ENCODE data around the gene RPS18. TPM values are rescaled to one million over a fixed set of nuclear protein-coding genes. Genes with fewer than 3 reads are reported as not detected.

Gene RPS18
- total RNA-seq, 1 donor from 2014 or later, result 3,296 TPM

GRCh38 chr6:33321227-33321626 lies 49.4 kb downstream of the RPS18 start:
- Histone ChIP-seq H3K4me3 (peak overlapping the region in 1 of 2 donors; percentile 92), H3K4me1 (peaks cover 59% of the 10 kb centered on the region), H3K36me3 (peaks cover 0 to 25% of the 10 kb centered on the region in 2 donors), H3K27me3 (no peaks in the 10 kb centered on the region), H3K27ac (peak overlapping the region; percentile 90), H3K9me3 (no peaks in the 10 kb centered on the region)
- TF ChIP-seq POLR2AphosphoS5 (IDR thresholded peaks at IDR 0.05; ENCODE audit: insufficient read depth in 1 of 2, low read depth in 1 of 2) (no peak), POLR2A (IDR thresholded peaks at IDR 0.05) (no peak)
- TF ChIP-seq, protein P1, sequence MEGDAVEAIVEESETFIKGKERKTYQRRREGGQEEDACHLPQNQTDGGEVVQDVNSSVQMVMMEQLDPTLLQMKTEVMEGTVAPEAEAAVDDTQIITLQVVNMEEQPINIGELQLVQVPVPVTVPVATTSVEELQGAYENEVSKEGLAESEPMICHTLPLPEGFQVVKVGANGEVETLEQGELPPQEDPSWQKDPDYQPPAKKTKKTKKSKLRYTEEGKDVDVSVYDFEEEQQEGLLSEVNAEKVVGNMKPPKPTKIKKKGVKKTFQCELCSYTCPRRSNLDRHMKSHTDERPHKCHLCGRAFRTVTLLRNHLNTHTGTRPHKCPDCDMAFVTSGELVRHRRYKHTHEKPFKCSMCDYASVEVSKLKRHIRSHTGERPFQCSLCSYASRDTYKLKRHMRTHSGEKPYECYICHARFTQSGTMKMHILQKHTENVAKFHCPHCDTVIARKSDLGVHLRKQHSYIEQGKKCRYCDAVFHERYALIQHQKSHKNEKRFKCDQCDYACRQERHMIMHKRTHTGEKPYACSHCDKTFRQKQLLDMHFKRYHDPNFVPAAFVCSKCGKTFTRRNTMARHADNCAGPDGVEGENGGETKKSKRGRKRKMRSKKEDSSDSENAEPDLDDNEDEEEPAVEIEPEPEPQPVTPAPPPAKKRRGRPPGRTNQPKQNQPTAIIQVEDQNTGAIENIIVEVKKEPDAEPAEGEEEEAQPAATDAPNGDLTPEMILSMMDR (IDR thresholded peaks at IDR 0.05), result no peak
- no peak for DNase-seq (ENCODE audit: extremely low spot score in 2 of 2)
- intact Hi-C loops (cut with DNase I), result no loop called here

GRCh38 chr6:33323623-33323948 lies 51.7 kb downstream of the RPS18 start:
- TF ChIP-seq, protein P1 (IDR thresholded peaks at IDR 0.05), result no peak
- no peak for TF ChIP-seq POLR2A (IDR thresholded peaks at IDR 0.05)
- no peak for TF ChIP-seq POLR2AphosphoS5 (IDR thresholded peaks at IDR 0.05; ENCODE audit: insufficient read depth in 1 of 2, low read depth in 1 of 2)
- intact Hi-C loops (cut with DNase I), result no loop called here
- H3K4me3 ChIP-seq, result peak overlapping the region; percentile 72 to 92

GRCh38 chr6:33324125-33324524 lies 52.2 kb downstream of the RPS18 start:
- H3K27me3 ChIP-seq, result no peaks in the 10 kb centered on the region
- peak overlapping the region; percentile 90 for H3K27ac ChIP-seq
- H3K9me3 ChIP-seq, result no peaks in the 10 kb centered on the region
- H3K36me3 ChIP-seq, result peaks cover 0 to 20% of the 10 kb centered on the region in 2 donors
- H3K4me1 ChIP-seq, result peaks cover 40% of the 10 kb centered on the region
- peak overlapping the region in 1 of 2 donors; percentile 92 for H3K4me3 ChIP-seq
- intact Hi-C loops (cut with DNase I), result no loop called here
- no peak for DNase-seq (ENCODE audit: extremely low spot score in 2 of 2)
- TF ChIP-seq POLR2AphosphoS5 (IDR thresholded peaks at IDR 0.05; ENCODE audit: insufficient read depth in 1 of 2, low read depth in 1 of 2), result no peak
- TF ChIP-seq POLR2A (IDR thresholded peaks at IDR 0.05), result no peak
- TF ChIP-seq, protein P1 (IDR thresholded peaks at IDR 0.05), result no peak

More at GRCh38 chr6:33323623-33323948, 51.7 kb downstream of the RPS18 start:
- Histone ChIP-seq H3K36me3 (peaks cover 0 to 25% of the 10 kb centered on the region in 2 donors), H3K27me3 (no peaks in the 10 kb centered on the region), H3K9me3 (no peaks in the 10 kb centered on the region), H3K4me1 (peaks cover 44% of the 10 kb centered on the region), H3K27ac (peak overlapping the region; percentile 90)
- no peak for DNase-seq (ENCODE audit: extremely low spot score in 2 of 2)

Small RNAs within 50 kb of the gene (microRNA-seq; reads per million reads assigned to microRNA genes)
- gene MIR6834 (ENCODE audit: borderline number of aligned reads, borderline replicate concordance) (not detected), gene MIR6873 (ENCODE audit: borderline number of aligned reads, borderline replicate concordance) (not detected)

Other genes starting within 250 kb of the RPS18 start
- gene HLA-DPA1, start 198.4 kb upstream of the RPS18 start, total RNA-seq, result 82.3 TPM
- 94.8 TPM for gene HLA-DPB1, start 196.1 kb upstream of the RPS18 start, total RNA-seq
- 0.25 TPM for gene COL11A2, start 79.6 kb upstream of the RPS18 start, total RNA-seq
- 28.0 TPM for gene RXRB, start 71.4 kb upstream of the RPS18 start, total RNA-seq
- 36.3 TPM for gene SLC39A7, start 71.2 kb upstream of the RPS18 start, total RNA-seq
- gene HSD17B8, start 67.4 kb upstream of the RPS18 start, total RNA-seq, result 17.7 TPM
- 32.7 TPM for gene RING1, start 63.6 kb upstream of the RPS18 start, total RNA-seq
- gene VPS52, start 199 bp upstream of the RPS18 start, total RNA-seq, result 42.2 TPM
- gene B3GALT4, start 5.0 kb downstream of the RPS18 start, total RNA-seq, result 14.0 TPM
- 36.3 TPM for gene WDR46, start 17.2 kb downstream of the RPS18 start, total RNA-seq
- gene PFDN6, start 17.5 kb downstream of the RPS18 start, total RNA-seq, result 9.1 TPM
- gene RGL2, start 26.9 kb downstream of the RPS18 start, total RNA-seq, result 41.5 TPM
- gene TAPBP, start 42.0 kb downstream of the RPS18 start, total RNA-seq, result 59.9 TPM
- 18.4 TPM for gene ZBTB22, start 45.7 kb downstream of the RPS18 start, total RNA-seq
- 32.2 TPM for gene DAXX, start 50.9 kb downstream of the RPS18 start, total RNA-seq
- gene KIFC1, start 119.7 kb downstream of the RPS18 start, total RNA-seq, result 27.5 TPM
- 73.2 TPM for gene PHF1, start 138.9 kb downstream of the RPS18 start, total RNA-seq
- 73.2 TPM for gene CUTA, start 146.0 kb downstream of the RPS18 start, total RNA-seq
- 16.0 TPM for gene SYNGAP1, start 148.0 kb downstream of the RPS18 start, total RNA-seq
- gene ZBTB9, start 182.5 kb downstream of the RPS18 start, total RNA-seq, result 1.5 TPM

Measured in vagina (tissue), 2 donors.